HEK293 (cell line): ENCODE measurements around the gene ZNF20.

ENCODE experiments used
- CTCF ChIP-seq: fragments of 450-650 bp; formaldehyde crosslinking; IDR thresholded peaks from 2 replicates; pipeline ENCODE4 v1.5.1; 2016; ENCODE audit warnings: missing biosample characterization, missing genetic modification characterization
- MZF1 ChIP-seq: fragments of 450-650 bp; formaldehyde crosslinking; IDR thresholded peaks from 2 replicates; pipeline ENCODE4 v1.5.1; 2017; ENCODE audit warnings: missing biosample characterization, missing genetic modification characterization, borderline replicate concordance
- TRIM28 ChIP-seq: IDR thresholded peaks from 2 replicates; pipeline ENCODE4 v1.6.1; 2011; ENCODE audit warnings: low read length, control low read depth, borderline replicate concordance
- TSHZ1 ChIP-seq: fragments of 450-650 bp; formaldehyde crosslinking; IDR thresholded peaks from 2 replicates; pipeline ENCODE4 v1.5.1; 2016; ENCODE audit warnings: missing biosample characterization, missing genetic modification characterization, borderline replicate concordance
- ZFP3 ChIP-seq: fragments of 450-650 bp; formaldehyde crosslinking; IDR thresholded peaks from 2 replicates; pipeline ENCODE4 v1.5.1; 2016; ENCODE audit warnings: low read depth, missing biosample characterization, missing genetic modification characterization
- ZIC2 ChIP-seq: fragments of 450-650 bp; formaldehyde crosslinking; IDR thresholded peaks from 2 replicates; pipeline ENCODE4 v1.5.1; 2016; ENCODE audit warnings: missing biosample characterization, missing genetic modification characterization
- ZNF24 ChIP-seq: fragments of 450-650 bp; formaldehyde crosslinking; IDR thresholded peaks from 2 replicates; pipeline ENCODE4 v1.5.1; 2016; ENCODE audit warnings: missing biosample characterization, missing genetic modification characterization
- ZNF423 ChIP-seq: fragments of 450-650 bp; formaldehyde crosslinking; IDR thresholded peaks from 2 replicates; pipeline ENCODE4 v1.5.1; 2016; ENCODE audit warnings: missing biosample characterization, missing genetic modification characterization
- ZNF501 ChIP-seq: fragments of 450-650 bp; formaldehyde crosslinking; IDR thresholded peaks from 2 replicates; pipeline ENCODE4 v1.5.1; 2016; ENCODE audit warnings: missing biosample characterization, missing genetic modification characterization
- ZNF692 ChIP-seq: fragments of 450-650 bp; formaldehyde crosslinking; IDR thresholded peaks from 2 replicates; pipeline ENCODE4 v1.5.1; 2016; ENCODE audit warnings: missing biosample characterization, missing genetic modification characterization
- ZNF785 ChIP-seq: fragments of 450-650 bp; formaldehyde crosslinking; IDR thresholded peaks from 2 replicates; pipeline ENCODE4 v1.5.1; 2016; ENCODE audit warnings: missing biosample characterization, missing genetic modification characterization

- TF ChIP-seq TRIM28, result no peak
- no peak for TF ChIP-seq ZNF24 (tag by site-specific recombination)
- no peak for TF ChIP-seq ZIC2 (tag by site-specific recombination)
- TF ChIP-seq CTCF (tag by site-specific recombination), result no peak
- no peak for TF ChIP-seq ZNF692
- no peak for TF ChIP-seq MZF1 (tag by site-specific recombination)
- TF ChIP-seq ZNF501 (tag by site-specific recombination), result no peak
- no peak for TF ChIP-seq ZNF785 (tag by site-specific recombination)
- TF ChIP-seq ZNF423 (tag by site-specific recombination), result no peak
- no peak for TF ChIP-seq TSHZ1 (tag by site-specific recombination)
- no peak for TF ChIP-seq ZFP3 (tag by site-specific recombination)
These were observed 27.4 kb downstream of the ZNF20 start for GRCh38 chr19:12112701-12113100.
